T-cell (primary cell): ENCODE results near the gene TET2. TPM values are rescaled to one million over a fixed set of nuclear protein-coding genes. Genes with fewer than 3 reads are reported as not detected.

Experiments used
- ATAC-seq, 4 experiments: fragments of 200-7000 bp in 3 of 4; fragments of 150-1000 bp in 1 of 4; cut with Tn5 transposase; replicated peaks in 1 of 4; 1 replicate in 3 of 4; 2 replicates in 1 of 4; pipeline ENCODE4 v1.10.0; 2021; ENCODE audit warnings: moderate library complexity in 3 of 4, mild to moderate bottlenecking in 2 of 4, moderate number of reproducible peaks in 1 of 4
- CTCF ChIA-PET, 2 donors: fragments of 300-600 bp; sonication (Branson Sonifier 250); formaldehyde crosslinking; loops; one replicate each; lab custom pipeline; 2022; ENCODE audit warnings: antibody characterized with exemption in 2 of 2; lab: Charles Lee
- POLR2A ChIA-PET, 2 donors: fragments of 300-600 bp; sonication (Branson Sonifier 250); formaldehyde crosslinking; loops; one replicate each; lab custom pipeline; 2022; ENCODE audit warnings: antibody characterized with exemption in 2 of 2; lab: Charles Lee
- DNase-seq, 35 experiments: peaks; one replicate each; pipeline versions ENCODE4 v3.0.0 to v3.0.0-alpha.2; 2013 to 2023
- H3K27ac ChIP-seq: one replicate; pipeline ENCODE4 v1.5.1; 2013; ENCODE audit warnings: low read length
- H3K27me3 ChIP-seq, 2 experiments: replicated peaks in 1 of 2; 1 replicate in 1 of 2; 2 replicates in 1 of 2; pipeline versions ENCODE4 v1.6.1 to v1.7.0; 2013; ENCODE audit warnings: low read length in 1 of 2, mixed read lengths in 1 of 2; ENCODE audit not compliant: control insufficient read depth in 2 of 2, insufficient read depth in 2 of 2; ENCODE audit errors: extremely low read depth in 1 of 2
- H3K36me3 ChIP-seq, 2 donors: 1 replicate in 1 of 2; 2 replicates in 1 of 2; pipeline versions ENCODE4 v1.6.1 to v1.7.0; 2013; ENCODE audit warnings: low read length in 1 of 2; ENCODE audit not compliant: control insufficient read depth in 2 of 2, insufficient read depth in 1 of 2; ENCODE audit errors: extremely low read depth in 1 of 2
- H3K4me1 ChIP-seq, 2 experiments: 1 replicate in 1 of 2; 2 replicates in 1 of 2; pipeline versions ENCODE4 v1.6.1 to v1.7.0; 2013; ENCODE audit warnings: low read length in 2 of 2, mixed read lengths in 1 of 2; ENCODE audit not compliant: insufficient read depth in 2 of 2, control insufficient read depth in 1 of 2; ENCODE audit errors: extremely low read depth in 1 of 2
- H3K4me3 ChIP-seq, 2 donors: 1 replicate in 1 of 2; 2 replicates in 1 of 2; pipeline versions ENCODE4 v1.5.1 to v1.7.0; 2013; ENCODE audit warnings: mild to moderate bottlenecking in 2 of 2, low read length in 1 of 2, moderate library complexity in 1 of 2; ENCODE audit not compliant: control insufficient read depth in 1 of 2; ENCODE audit errors: extremely low read depth in 1 of 2
- H3K9me3 ChIP-seq: 2 replicates; pipeline ENCODE4 v1.7.0; 2013
- H3K27ac Mint-ChIP-seq, 2 donors: one replicate each; pipeline ENCODE4 v1.8.0; 2020 to 2021; ENCODE audit warnings: mild to moderate bottlenecking in 2 of 2, mixed read lengths in 2 of 2
- H3K27me3 Mint-ChIP-seq, 2 donors: one replicate each; pipeline ENCODE4 v1.8.0; 2021 to 2022; ENCODE audit warnings: mixed read lengths in 2 of 2
- H3K36me3 Mint-ChIP-seq: one replicate; pipeline ENCODE4 v1.8.0; 2021; ENCODE audit warnings: mixed read lengths
- H3K4me1 Mint-ChIP-seq, 3 donors: one replicate each; pipeline ENCODE4 v1.8.0; 2020 to 2022; ENCODE audit warnings: mixed read lengths in 3 of 3, mild to moderate bottlenecking in 1 of 3
- H3K4me3 Mint-ChIP-seq, 3 donors: one replicate each; pipeline ENCODE4 v1.8.0; 2020 to 2022; ENCODE audit warnings: mild to moderate bottlenecking in 3 of 3, mixed read lengths in 3 of 3, moderate library complexity in 3 of 3
- H3K9me3 Mint-ChIP-seq, 3 donors: one replicate each; pipeline ENCODE4 v1.8.0; 2020 to 2022; ENCODE audit warnings: mixed read lengths in 3 of 3
- WGBS: methylation state at CpG from one replicate; pipeline ENCODE4 v1.1.5; 2013; ENCODE audit warnings: missing lambda C conversion rate; ENCODE audit not compliant: insufficient coverage; 5-methylcytosine and 5-hydroxymethylcytosine counted together
- total RNA-seq, 35 experiments: library from RNA in 6 of 35; stranded (reverse) in 6 of 35; fragments of 120-200 nt in 1 of 35; gene quantifications; one replicate each; pipeline versions ENCODE4 v1.2.1 to v1.2.4 and lab custom pipeline; 2013 to 2026

Gene TET2
- total RNA-seq, 5 donors from 2014 or later (not counting 1 experiment from before 2014, with no cell fraction given): 17.0 to 41.9 (median 18.6) TPM

GRCh38 chr4:105127170-105127445 lies 19.6 kb upstream of the TET2 start:
- ChIA-PET CTCF (interaction anchor here in 1 of 2 donors (1.4 kb wide), 1 partner anchor 14 kb away, joined by 3 read pairs; no protein-coding TSS in a partner anchor), POLR2A (no interaction called here)
- WGBS: no CpG with 5 or more reads among the region's 2 CpGs
- Histone ChIP-seq H3K27me3 (no peaks in the 10 kb centered on the region), H3K36me3 (no peaks in the 10 kb centered on the region), H3K4me1 (no peaks in the 10 kb centered on the region), H3K4me3 (no peak overlapping the region), H3K27ac (no peak overlapping the region), H3K9me3 (no peaks in the 10 kb centered on the region)
- no peaks in the 10 kb centered on the region for H3K27me3 Mint-ChIP-seq
- H3K27ac Mint-ChIP-seq: no peak overlapping the region
- DNase-seq (no peak), ATAC-seq (no peak)
- no peak overlapping the region for H3K4me3 Mint-ChIP-seq
- H3K36me3 Mint-ChIP-seq: no peaks in the 10 kb centered on the region
- no peaks in the 10 kb centered on the region for H3K4me1 Mint-ChIP-seq
- no peaks in the 10 kb centered on the region for H3K9me3 Mint-ChIP-seq

- CTCF ChIA-PET: interaction anchor here (0.8 to 1.4 kb wide), 5 partner anchors 9 to 346 kb away, joined by 3 read pairs; partner anchors contain the start of gene PPA2 (in 1 of the 2)
- no peak for ATAC-seq
Measured at GRCh38 chr4:105128208-105128607, 18.5 kb upstream of the TET2 start.

GRCh38 chr4:105129286-105130040 lies 17.2 kb upstream of the TET2 start:
- 82% methylated on average over 2 of the region's 5 CpGs for WGBS
- CTCF ChIA-PET: interaction anchor here in 1 of 2 donors (1.1 kb wide), 1 partner anchor 344 kb away, joined by 3 read pairs; the partner anchor contains the start of gene PPA2
- Histone ChIP-seq H3K4me3 (no peak overlapping the region), H3K36me3 (no peaks in the 10 kb centered on the region), H3K27me3 (no peaks in the 10 kb centered on the region), H3K4me1 (no peaks in the 10 kb centered on the region), H3K9me3 (no peaks in the 10 kb centered on the region), H3K27ac (no peak overlapping the region)
- Mint-ChIP-seq H3K4me3 (no peak overlapping the region), H3K36me3 (no peaks in the 10 kb centered on the region), H3K4me1 (no peaks in the 10 kb centered on the region), H3K27ac (no peak overlapping the region), H3K9me3 (no peaks in the 10 kb centered on the region), H3K27me3 (no peaks in the 10 kb centered on the region)
- ATAC-seq (no peak), DNase-seq (no peak)
- POLR2A ChIA-PET: no interaction called here

More at GRCh38 chr4:105128208-105128607, 18.5 kb upstream of the TET2 start:
- Histone ChIP-seq H3K4me3 (no peak overlapping the region), H3K4me1 (no peaks in the 10 kb centered on the region), H3K27me3 (no peaks in the 10 kb centered on the region), H3K36me3 (no peaks in the 10 kb centered on the region), H3K9me3 (no peaks in the 10 kb centered on the region), H3K27ac (no peak overlapping the region)
- no peaks in the 10 kb centered on the region for H3K9me3 Mint-ChIP-seq
- H3K27ac Mint-ChIP-seq: no peak overlapping the region
- H3K36me3 Mint-ChIP-seq: no peaks in the 10 kb centered on the region
- no peak overlapping the region for H3K4me3 Mint-ChIP-seq
- no CpG with 5 or more reads among the region's 1 CpG for WGBS
- H3K27me3 Mint-ChIP-seq: no peaks in the 10 kb centered on the region
- DNase-seq: no peak
- POLR2A ChIA-PET: no interaction called here
- no peaks in the 10 kb centered on the region for H3K4me1 Mint-ChIP-seq

GRCh38 chr4:105130945-105131344 lies 15.7 kb upstream of the TET2 start:
- POLR2A ChIA-PET: interaction anchor here in 1 of 2 donors (0.6 kb wide), 1 partner anchor 42 kb away, joined by 4 read pairs; no protein-coding TSS in a partner anchor
- DNase-seq (no peak), ATAC-seq (no peak)
- Histone ChIP-seq H3K9me3 (no peaks in the 10 kb centered on the region), H3K36me3 (no peaks in the 10 kb centered on the region), H3K27ac (no peak overlapping the region), H3K4me3 (no peak overlapping the region), H3K4me1 (peaks cover 0 to 2% of the 10 kb centered on the region in 2 experiments), H3K27me3 (no peaks in the 10 kb centered on the region)
- Mint-ChIP-seq H3K27me3 (no peaks in the 10 kb centered on the region), H3K4me1 (no peaks in the 10 kb centered on the region), H3K27ac (no peak overlapping the region), H3K36me3 (no peaks in the 10 kb centered on the region), H3K4me3 (no peak overlapping the region), H3K9me3 (no peaks in the 10 kb centered on the region)
- no CpG with 5 or more reads among the region's 1 CpG for WGBS
- CTCF ChIA-PET: interaction anchor here in 1 of 2 donors (1.6 kb wide), 1 partner anchor 10 kb away, joined by 3 read pairs; no protein-coding TSS in a partner anchor

GRCh38 chr4:105133976-105134375 lies 12.7 kb upstream of the TET2 start:
- DNase-seq (no peak), ATAC-seq (no peak)
- no peaks in the 10 kb centered on the region for H3K27me3 Mint-ChIP-seq
- Histone ChIP-seq H3K4me1 (peaks cover 0 to 2% of the 10 kb centered on the region in 2 experiments), H3K27ac (no peak overlapping the region), H3K36me3 (no peaks in the 10 kb centered on the region), H3K4me3 (no peak overlapping the region), H3K27me3 (no peaks in the 10 kb centered on the region), H3K9me3 (no peaks in the 10 kb centered on the region)
- H3K36me3 Mint-ChIP-seq: no peaks in the 10 kb centered on the region
- no peak overlapping the region for H3K27ac Mint-ChIP-seq
- CTCF ChIA-PET: interaction anchor here in 1 of 2 donors (0.7 kb wide), 1 partner anchor 63 kb away, joined by 5 read pairs; no protein-coding TSS in a partner anchor
- WGBS: no CpG with 5 or more reads among the region's 2 CpGs
- H3K9me3 Mint-ChIP-seq: no peaks in the 10 kb centered on the region
- POLR2A ChIA-PET: no interaction called here
- no peak overlapping the region for H3K4me3 Mint-ChIP-seq
- no peaks in the 10 kb centered on the region for H3K4me1 Mint-ChIP-seq

- H3K27ac Mint-ChIP-seq: no peak overlapping the region
- no peak overlapping the region for H3K27ac ChIP-seq
- no peak overlapping the region for H3K4me3 Mint-ChIP-seq
- H3K36me3 Mint-ChIP-seq: no peaks in the 10 kb centered on the region
- H3K9me3 Mint-ChIP-seq: no peaks in the 10 kb centered on the region
- no peaks in the 10 kb centered on the region for H3K36me3 ChIP-seq
- H3K4me1 ChIP-seq: peaks cover 0 to 2% of the 10 kb centered on the region in 2 experiments
- H3K27me3 ChIP-seq: no peaks in the 10 kb centered on the region
- no peaks in the 10 kb centered on the region for H3K9me3 ChIP-seq
- no peak overlapping the region for H3K4me3 ChIP-seq
- peak in 1 of 4 experiments; percentile 48 for ATAC-seq
- no peaks in the 10 kb centered on the region for H3K27me3 Mint-ChIP-seq
- ChIA-PET CTCF (no interaction called here), POLR2A (no interaction called here)
- 55% methylated on average over 2 of the region's 2 CpGs for WGBS
- no peak for DNase-seq
- H3K4me1 Mint-ChIP-seq: no peaks in the 10 kb centered on the region
Measured at GRCh38 chr4:105135785-105136184, 10.9 kb upstream of the TET2 start.
